K562 (cell line): ENCODE data around the gene CFAP73. TPM values are rescaled to one million over a fixed set of nuclear protein-coding genes. Genes with fewer than 3 reads are reported as not detected.

Experiments used
- BRCA1 ChIP-seq, 2 experiments: fragments of 450-650 bp in 1 of 2; sonication (generic) in 1 of 2; formaldehyde crosslinking in 1 of 2; IDR thresholded peaks; 2 replicates each; pipeline versions ENCODE4 v1.5.0 to v1.6.1; 2017 to 2020; ENCODE audit warnings: mild to moderate bottlenecking in 1 of 2, missing genetic modification reagents in 1 of 2
- CBFA2T3 ChIP-seq: fragments of 450-650 bp; IDR thresholded peaks from 2 replicates; pipeline ENCODE4 v1.6.1; 2017
- CHD2 ChIP-seq: IDR thresholded peaks from 2 replicates; pipeline ENCODE4 v1.6.1; 2011; ENCODE audit warnings: low read depth, low read length
- CSDE1 ChIP-seq, 2 experiments: fragments of 450-650 bp; IDR thresholded peaks; 2 replicates each; pipeline ENCODE4 v1.6.1; 2016; ENCODE audit warnings: mild to moderate bottlenecking in 1 of 2
- E2F3 ChIP-seq: fragments of 250-450 bp; sonication (Bioruptor Pico); IDR thresholded peaks from 2 replicates; pipeline ENCODE4 v1.4.0; 2020; ENCODE audit warnings: mild to moderate bottlenecking
- EGR1 ChIP-seq: fragments of 450-650 bp; conservative IDR thresholded peaks from 2 replicates; pipeline ENCODE4 v1.6.1; 2017; ENCODE audit warnings: mild to moderate bottlenecking
- EP400 ChIP-seq: fragments of 450-650 bp; IDR thresholded peaks from 2 replicates; pipeline ENCODE4 v1.6.1; 2017; ENCODE audit warnings: antibody characterized with exemption, mild to moderate bottlenecking, moderate library complexity
- HDAC1 ChIP-seq, 2 experiments: fragments of 450-650 bp; IDR thresholded peaks; 2 replicates each; pipeline ENCODE4 v1.6.1; 2016 to 2017; ENCODE audit warnings: inconsistent platforms in 1 of 2, mild to moderate bottlenecking in 1 of 2, moderate library complexity in 1 of 2
- HEY1 ChIP-seq: fragments of 250-450 bp; sonication (Bioruptor Pico); IDR thresholded peaks from 2 replicates; pipeline ENCODE4 v1.5.0; 2020; ENCODE audit warnings: mild to moderate bottlenecking, moderate library complexity, borderline replicate concordance
- ILF3 ChIP-seq: fragments of 450-650 bp; IDR thresholded peaks from 2 replicates; pipeline ENCODE4 v1.6.1; 2018; ENCODE audit warnings: antibody characterized with exemption, mild to moderate bottlenecking, moderate library complexity, borderline replicate concordance
- LEF1 ChIP-seq: fragments of 450-650 bp; IDR thresholded peaks from 2 replicates; pipeline ENCODE4 v1.6.1; 2016; ENCODE audit warnings: mild to moderate bottlenecking
- MAFG ChIP-seq: fragments of 450-650 bp; conservative IDR thresholded peaks from 2 replicates; pipeline ENCODE4 v1.6.1; 2016; ENCODE audit warnings: missing genetic modification characterization, missing compliant biosample characterization
- MCM2 ChIP-seq: fragments of 450-650 bp; IDR thresholded peaks from 2 replicates; pipeline ENCODE4 v1.6.1; 2017; ENCODE audit warnings: low read depth, mild to moderate bottlenecking
- MEIS2 ChIP-seq: fragments of 450-650 bp; IDR thresholded peaks from 2 replicates; pipeline ENCODE4 v1.6.1; 2014; ENCODE audit warnings: mild to moderate bottlenecking; ENCODE audit not compliant: partially characterized antibody
- MTF1 ChIP-seq: fragments of 250-450 bp; sonication (Bioruptor Pico); IDR thresholded peaks from 2 replicates; pipeline ENCODE4 v1.9.0; 2021; ENCODE audit warnings: moderate library complexity, mild to moderate bottlenecking, inconsistent platforms, borderline replicate concordance
- NR2C2 ChIP-seq, 2 experiments: fragments of 200-800 bp in 1 of 2; sonication (Bioruptor generic) in 1 of 2; sonication (generic) in 1 of 2; formaldehyde crosslinking in 1 of 2; IDR thresholded peaks; 2 replicates each; pipeline versions ENCODE4 v1.6.1 to v1.8.0; 2016 to 2022; ENCODE audit warnings: mild to moderate bottlenecking in 1 of 2, missing compliant biosample characterization in 1 of 2, missing genetic modification characterization in 1 of 2, missing genetic modification reagents in 1 of 2
- OTX1 ChIP-seq: fragments of 450-650 bp; formaldehyde crosslinking; IDR thresholded peaks from 2 replicates; pipeline ENCODE4 v1.4.0; 2022; ENCODE audit warnings: mild to moderate bottlenecking
- SLC30A9 ChIP-seq: fragments of 250-450 bp; sonication (Bioruptor Pico); IDR thresholded peaks from 2 replicates; pipeline ENCODE4 v1.8.0; 2022; ENCODE audit warnings: mild to moderate bottlenecking, moderate library complexity
- ZKSCAN1 ChIP-seq: fragments of 150-350 bp; IDR thresholded peaks from 2 replicates; pipeline ENCODE4 v1.6.1; 2016; ENCODE audit warnings: low read depth, low read length
- ZNF75A ChIP-seq: fragments of 450-650 bp; formaldehyde crosslinking; IDR thresholded peaks from 2 replicates; pipeline ENCODE4 v1.4.0; 2020; ENCODE audit warnings: mild to moderate bottlenecking
- polyA plus RNA-seq, 8 experiments: library from polyadenylated mRNA; depleted of rRNA in 4 of 8; stranded (reverse) in 5 of 8; unstranded in 3 of 8; fragments of >200 nt; fragmentation: Nextera tagmentation in 2 of 8; fragmentation: Illumina TruSeq in 1 of 8; extraction: Ambion mirVana in 2 of 8; extraction: Trizol in 1 of 8; gene quantifications; 2 replicates each; pipeline versions ENCODE4 v1.2.1 to v1.2.3, GENCODE V29; 2011 to 2014; ENCODE audit warnings: inconsistent platforms in 1 of 8, missing spikeins in 1 of 8
- total RNA-seq, 7 experiments: library from RNA; depleted of rRNA in 6 of 7; stranded (reverse); fragments of >200 nt in 6 of 7; fragmentation: Illumina TruSeq in 2 of 7; extraction: Trizol in 2 of 7; gene quantifications; 2 replicates each; pipeline versions ENCODE4 v1.2.1 to v1.2.3, GENCODE V29; 2011 to 2021; ENCODE audit warnings: low replicate concordance in 1 of 7
- TF ChIP-seq, protein P1 (sequence below): fragments of 250-450 bp; sonication (Bioruptor Pico); IDR thresholded peaks from 2 replicates; pipeline ENCODE4 v1.5.1; 2021; ENCODE audit warnings: mild to moderate bottlenecking
- TF ChIP-seq, protein P2 (sequence below), 3 experiments: fragments of 200-800 bp in 1 of 3; sonication (Bioruptor generic) in 1 of 3; sonication (generic) in 1 of 3; formaldehyde crosslinking in 1 of 3; IDR thresholded peaks; 2 replicates each; pipeline versions ENCODE4 v1.6.1 to v1.8.0; 2016 to 2022; ENCODE audit warnings: mild to moderate bottlenecking in 2 of 3, missing compliant biosample characterization in 2 of 3, missing genetic modification characterization in 2 of 3, missing genetic modification reagents in 1 of 3
- TF ChIP-seq, protein P3 (sequence below): fragments of 250-450 bp; sonication (Bioruptor Pico); IDR thresholded peaks from 2 replicates; pipeline ENCODE4 v1.9.0; 2021; ENCODE audit warnings: mild to moderate bottlenecking
- TF ChIP-seq, protein P4 (sequence below): fragments of 250-450 bp; sonication (Bioruptor Pico); IDR thresholded peaks from 2 replicates; pipeline ENCODE4 v1.5.0; 2021
- TF ChIP-seq, protein P5 (sequence below): sonication (generic); formaldehyde crosslinking; IDR thresholded peaks from 2 replicates; pipeline ENCODE4 v1.8.0; 2022; ENCODE audit warnings: missing genetic modification reagents, mild to moderate bottlenecking, moderate library complexity, borderline replicate concordance

Gene CFAP73
- total and polyA plus RNA-seq, 9 of the 15 experiments (the other 6 are each of a cell fraction or from before 2014, with no cell fraction given), result not detected

DNA sequence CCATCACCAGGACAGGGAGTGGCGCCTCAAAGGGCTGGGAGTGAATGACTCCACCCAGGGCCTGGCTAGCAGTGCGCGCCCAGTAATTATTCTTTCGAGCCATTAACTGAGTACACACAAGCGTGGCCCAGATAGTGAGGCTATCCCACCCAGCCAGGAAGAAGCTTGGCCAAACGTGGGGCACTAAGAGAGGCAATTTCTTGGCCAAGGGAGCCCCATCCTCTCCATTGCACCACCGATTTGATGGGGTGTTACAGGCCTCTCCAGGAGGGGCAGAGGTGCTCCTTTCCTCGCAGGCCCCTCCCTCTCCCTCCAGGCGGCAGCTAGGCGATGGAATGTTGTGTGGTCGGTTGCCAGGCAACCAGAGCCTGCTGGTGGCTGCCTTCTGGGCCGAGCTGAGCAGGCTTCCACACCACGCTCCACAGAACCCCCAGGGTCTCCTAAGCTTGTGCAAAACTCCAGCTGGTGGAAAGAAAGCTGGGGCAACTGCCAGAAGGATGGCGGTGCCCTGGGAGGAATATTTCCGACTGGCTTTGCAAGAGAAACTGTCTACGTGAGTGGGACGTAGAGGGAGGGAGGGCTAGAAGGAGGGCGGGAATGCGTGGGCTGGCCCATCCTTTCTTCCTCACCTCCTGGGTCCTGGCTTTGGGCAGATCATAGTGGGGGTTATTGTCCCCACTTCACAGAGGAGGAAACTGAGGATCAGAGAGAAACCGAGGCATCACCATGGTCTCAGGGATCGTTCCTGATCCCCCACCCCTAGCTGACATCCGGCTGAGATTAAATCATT lies at the start of gene CFAP73 (continued):
- TF ChIP-seq, protein P1, sequence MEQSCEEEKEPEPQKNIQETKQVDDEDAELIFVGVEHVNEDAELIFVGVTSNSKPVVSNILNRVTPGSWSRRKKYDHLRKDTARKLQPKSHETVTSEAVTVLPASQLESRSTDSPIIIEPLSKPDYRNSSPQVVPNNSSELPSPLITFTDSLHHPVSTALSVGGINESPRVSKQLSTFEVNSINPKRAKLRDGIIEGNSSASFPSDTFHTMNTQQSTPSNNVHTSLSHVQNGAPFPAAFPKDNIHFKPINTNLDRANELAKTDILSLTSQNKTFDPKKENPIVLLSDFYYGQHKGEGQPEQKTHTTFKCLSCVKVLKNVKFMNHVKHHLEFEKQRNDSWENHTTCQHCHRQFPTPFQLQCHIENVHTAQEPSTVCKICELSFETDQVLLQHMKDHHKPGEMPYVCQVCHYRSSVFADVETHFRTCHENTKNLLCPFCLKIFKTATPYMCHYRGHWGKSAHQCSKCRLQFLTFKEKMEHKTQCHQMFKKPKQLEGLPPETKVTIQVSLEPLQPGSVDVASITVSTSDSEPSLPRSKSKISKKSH, result no peak
- TF ChIP-seq, protein P2, sequence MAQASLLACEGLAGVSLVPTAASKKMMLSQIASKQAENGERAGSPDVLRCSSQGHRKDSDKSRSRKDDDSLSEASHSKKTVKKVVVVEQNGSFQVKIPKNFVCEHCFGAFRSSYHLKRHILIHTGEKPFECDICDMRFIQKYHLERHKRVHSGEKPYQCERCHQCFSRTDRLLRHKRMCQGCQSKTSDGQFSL (CRISPR knock-in tag; IDR thresholded peaks at IDR 0.05), result peak; percentile 60; the same call in 1 of the 2 replicates
- TF ChIP-seq, protein P2 (tag; IDR thresholded peaks at IDR 0.05), result no peak
- TF ChIP-seq SLC30A9, result no peak
- no peak for TF ChIP-seq ILF3
- TF ChIP-seq E2F3 (CRISPR knock-in tag), result no peak
- TF ChIP-seq, protein P3, sequence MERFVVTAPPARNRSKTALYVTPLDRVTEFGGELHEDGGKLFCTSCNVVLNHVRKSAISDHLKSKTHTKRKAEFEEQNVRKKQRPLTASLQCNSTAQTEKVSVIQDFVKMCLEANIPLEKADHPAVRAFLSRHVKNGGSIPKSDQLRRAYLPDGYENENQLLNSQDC (CRISPR knock-in tag), result no peak
- no peak for TF ChIP-seq EP400
- no peak for TF ChIP-seq ZNF75A (CRISPR knock-in tag)
- 0 out of 2 replicates have a peak, but pooled peaks have one; percentile 19 for TF ChIP-seq NR2C2 (CRISPR knock-in tag; IDR thresholded peaks at IDR 0.05)
- no peak for TF ChIP-seq NR2C2 (tag; IDR thresholded peaks at IDR 0.05)
- TF ChIP-seq, protein P4, sequence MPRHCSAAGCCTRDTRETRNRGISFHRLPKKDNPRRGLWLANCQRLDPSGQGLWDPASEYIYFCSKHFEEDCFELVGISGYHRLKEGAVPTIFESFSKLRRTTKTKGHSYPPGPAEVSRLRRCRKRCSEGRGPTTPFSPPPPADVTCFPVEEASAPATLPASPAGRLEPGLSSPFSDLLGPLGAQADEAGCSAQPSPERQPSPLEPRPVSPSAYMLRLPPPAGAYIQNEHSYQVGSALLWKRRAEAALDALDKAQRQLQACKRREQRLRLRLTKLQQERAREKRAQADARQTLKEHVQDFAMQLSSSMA (CRISPR knock-in tag), result no peak
- no peak for TF ChIP-seq CHD2
- TF ChIP-seq BRCA1 (IDR thresholded peaks at IDR 0.05), result no peak
- no peak for TF ChIP-seq BRCA1 (CRISPR knock-in tag; IDR thresholded peaks at IDR 0.05)
- TF ChIP-seq LEF1, result no peak
- TF ChIP-seq MCM2, result no peak
- no peak for TF ChIP-seq MAFG (tag)
- TF ChIP-seq ZKSCAN1, result no peak
- no peak for TF ChIP-seq MEIS2
- TF ChIP-seq HEY1 (CRISPR knock-in tag), result no peak
- no peak for TF ChIP-seq CBFA2T3
- TF ChIP-seq MTF1 (CRISPR knock-in tag), result no peak
- TF ChIP-seq OTX1 (CRISPR knock-in tag), result no peak
- TF ChIP-seq, protein P5, sequence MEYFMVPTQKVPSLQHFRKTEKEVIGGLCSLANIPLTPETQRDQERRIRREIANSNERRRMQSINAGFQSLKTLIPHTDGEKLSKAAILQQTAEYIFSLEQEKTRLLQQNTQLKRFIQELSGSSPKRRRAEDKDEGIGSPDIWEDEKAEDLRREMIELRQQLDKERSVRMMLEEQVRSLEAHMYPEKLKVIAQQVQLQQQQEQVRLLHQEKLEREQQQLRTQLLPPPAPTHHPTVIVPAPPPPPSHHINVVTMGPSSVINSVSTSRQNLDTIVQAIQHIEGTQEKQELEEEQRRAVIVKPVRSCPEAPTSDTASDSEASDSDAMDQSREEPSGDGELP, result peak; percentile 56; the same call in 1 of the 2 replicates
- peak in 1 of 2 experiments; percentile 64; a peak in 1 of 4 replicates for TF ChIP-seq CSDE1 (IDR thresholded peaks at IDR 0.05)
- TF ChIP-seq EGR1, result peak; percentile 69
- TF ChIP-seq HDAC1 (IDR thresholded peaks at IDR 0.05), result no peak
